ENCODE results near the gene NTM. TPM values are rescaled to one million over a fixed set of nuclear protein-coding genes. Genes with fewer than 3 reads are reported as not detected.

The NTM gene
- total RNA-seq, 1 experiment from 2014 or later: 0.73 TPM

GRCh38 chr11:132099692-132100091 is 729.3 kb downstream of the NTM start:
- intact Hi-C loops (cut with micrococcal nuclease; ENCODE audit: unreplicated experiment): no loop called here
- peak in 1 of 2 experiments; percentile 24 for DNase-seq
- Histone ChIP-seq H3K4me1 (no peaks in the 10 kb centered on the region), H3K4me3 (ENCODE audit: low read depth, low read length) (no peak overlapping the region), H3K9me3 (no peaks in the 10 kb centered on the region), H3K36me3 (ENCODE audit: control insufficient read depth, insufficient read depth, low read length) (no peaks in the 10 kb centered on the region), H3K27me3 (replicated peaks; ENCODE audit: control insufficient read depth, insufficient read depth, low read length) (no peaks in the 10 kb centered on the region)
- Mint-ChIP-seq H3K27me3 (ENCODE audit: insufficient read depth, unreplicated experiment) (peaks cover 4% of the 10 kb centered on the region), H3K4me3 (ENCODE audit: unreplicated experiment) (no peak overlapping the region), H3K4me1 (ENCODE audit: low read depth, unreplicated experiment) (no peaks in the 10 kb centered on the region), H3K27ac (ENCODE audit: unreplicated experiment) (no peak overlapping the region), H3K9me3 (ENCODE audit: unreplicated experiment) (no peaks in the 10 kb centered on the region), H3K36me3 (ENCODE audit: insufficient read depth, unreplicated experiment) (no peaks in the 10 kb centered on the region)
- TF ChIP-seq, protein P1, sequence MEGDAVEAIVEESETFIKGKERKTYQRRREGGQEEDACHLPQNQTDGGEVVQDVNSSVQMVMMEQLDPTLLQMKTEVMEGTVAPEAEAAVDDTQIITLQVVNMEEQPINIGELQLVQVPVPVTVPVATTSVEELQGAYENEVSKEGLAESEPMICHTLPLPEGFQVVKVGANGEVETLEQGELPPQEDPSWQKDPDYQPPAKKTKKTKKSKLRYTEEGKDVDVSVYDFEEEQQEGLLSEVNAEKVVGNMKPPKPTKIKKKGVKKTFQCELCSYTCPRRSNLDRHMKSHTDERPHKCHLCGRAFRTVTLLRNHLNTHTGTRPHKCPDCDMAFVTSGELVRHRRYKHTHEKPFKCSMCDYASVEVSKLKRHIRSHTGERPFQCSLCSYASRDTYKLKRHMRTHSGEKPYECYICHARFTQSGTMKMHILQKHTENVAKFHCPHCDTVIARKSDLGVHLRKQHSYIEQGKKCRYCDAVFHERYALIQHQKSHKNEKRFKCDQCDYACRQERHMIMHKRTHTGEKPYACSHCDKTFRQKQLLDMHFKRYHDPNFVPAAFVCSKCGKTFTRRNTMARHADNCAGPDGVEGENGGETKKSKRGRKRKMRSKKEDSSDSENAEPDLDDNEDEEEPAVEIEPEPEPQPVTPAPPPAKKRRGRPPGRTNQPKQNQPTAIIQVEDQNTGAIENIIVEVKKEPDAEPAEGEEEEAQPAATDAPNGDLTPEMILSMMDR (IDR thresholded peaks at IDR 0.05; ENCODE audit: insufficient read depth in 1 of 2, low read depth in 1 of 2, low read length in 1 of 2, severe bottlenecking in 1 of 2, unreplicated experiment in 1 of 2): peak in 1 of 2 experiments; percentile 54
- POLR2A ChIA-PET: no interaction called here
- BruUV-seq (replicated peaks): no TSS peak
- CTCF ChIA-PET: no interaction called here

DNA sequence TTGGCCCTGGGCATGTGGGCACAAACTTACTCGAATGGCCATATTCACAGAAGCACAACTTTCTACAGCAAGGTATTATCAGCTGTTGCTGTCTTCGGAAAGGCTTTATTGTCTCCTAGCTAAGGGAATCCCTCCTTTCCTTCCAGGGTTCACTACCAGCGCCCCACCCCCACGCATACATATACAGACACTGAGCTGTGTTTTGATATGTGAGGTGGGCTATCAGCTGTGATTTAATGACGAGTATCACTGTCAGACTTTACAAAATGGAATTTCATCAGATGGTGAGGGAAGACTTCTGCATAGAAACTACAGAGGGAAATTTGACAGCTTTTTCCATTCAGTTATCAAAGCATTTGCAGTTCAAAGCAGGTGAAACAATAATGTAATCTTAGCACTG is 730.2 kb downstream of the NTM start:
- H3K4me3 ChIP-seq (ENCODE audit: low read depth, low read length): no peak overlapping the region
- intact Hi-C loops (cut with micrococcal nuclease; ENCODE audit: unreplicated experiment): no loop called here
- Mint-ChIP-seq H3K27me3 (ENCODE audit: insufficient read depth, unreplicated experiment) (peaks cover 7% of the 10 kb centered on the region), H3K36me3 (ENCODE audit: insufficient read depth, unreplicated experiment) (no peaks in the 10 kb centered on the region), H3K4me1 (ENCODE audit: low read depth, unreplicated experiment) (no peaks in the 10 kb centered on the region), H3K27ac (ENCODE audit: unreplicated experiment) (no peak overlapping the region), H3K9me3 (ENCODE audit: unreplicated experiment) (peaks cover 8% of the 10 kb centered on the region), H3K4me3 (ENCODE audit: unreplicated experiment) (no peak overlapping the region)
- no peaks in the 10 kb centered on the region for H3K36me3 ChIP-seq (ENCODE audit: control insufficient read depth, insufficient read depth, low read length)
- BruUV-seq (replicated peaks): no TSS peak
- ChIA-PET POLR2A (no interaction called here), CTCF (no interaction called here)
- no peak for DNase-seq
- no peaks in the 10 kb centered on the region for H3K9me3 ChIP-seq
- H3K27me3 ChIP-seq (replicated peaks; ENCODE audit: control insufficient read depth, insufficient read depth, low read length): no peaks in the 10 kb centered on the region
- H3K4me1 ChIP-seq: no peaks in the 10 kb centered on the region
- TF ChIP-seq, protein P1 (IDR thresholded peaks at IDR 0.05; ENCODE audit: insufficient read depth in 1 of 2, low read depth in 1 of 2, low read length in 1 of 2, severe bottlenecking in 1 of 2, unreplicated experiment in 1 of 2): no peak

- Mint-ChIP-seq H3K36me3 (ENCODE audit: insufficient read depth, unreplicated experiment) (no peaks in the 10 kb centered on the region), H3K4me3 (ENCODE audit: unreplicated experiment) (no peak overlapping the region), H3K27me3 (ENCODE audit: insufficient read depth, unreplicated experiment) (peaks cover 7% of the 10 kb centered on the region), H3K4me1 (ENCODE audit: low read depth, unreplicated experiment) (no peaks in the 10 kb centered on the region), H3K27ac (ENCODE audit: unreplicated experiment) (no peak overlapping the region), H3K9me3 (ENCODE audit: unreplicated experiment) (peaks cover 10% of the 10 kb centered on the region)
- DNase-seq: no peak
- H3K36me3 ChIP-seq (ENCODE audit: control insufficient read depth, insufficient read depth, low read length): no peaks in the 10 kb centered on the region
- H3K4me3 ChIP-seq (ENCODE audit: low read depth, low read length): no peak overlapping the region
- no peaks in the 10 kb centered on the region for H3K9me3 ChIP-seq
- no TSS peak for BruUV-seq (replicated peaks)
- intact Hi-C loops (cut with micrococcal nuclease; ENCODE audit: unreplicated experiment): no loop called here
- ChIA-PET CTCF (no interaction called here), POLR2A (no interaction called here)
- no peaks in the 10 kb centered on the region for H3K27me3 ChIP-seq (replicated peaks; ENCODE audit: control insufficient read depth, insufficient read depth, low read length)
- H3K4me1 ChIP-seq: no peaks in the 10 kb centered on the region
- TF ChIP-seq, protein P1 (IDR thresholded peaks at IDR 0.05; ENCODE audit: insufficient read depth in 1 of 2, low read depth in 1 of 2, low read length in 1 of 2, severe bottlenecking in 1 of 2, unreplicated experiment in 1 of 2): no peak
Observed at GRCh38 chr11:132101881-132102280, 731.5 kb downstream of the NTM start.

Measured in Caco-2 (cell line).